Activated CD8-positive, alpha-beta memory T cell treated with anti-CD3 and anti-CD28 coated beads for 24 hours (primary cell): ENCODE results near the gene CALHM1.
"Not testable (repeated sequence)": the region's sequence is repeated elsewhere in the genome, so short reads cannot be mapped to it uniquely, and the experiment has no call there.

ENCODE experiments used
- DNase-seq: peaks from one replicate; pipeline ENCODE4 v3.0.0-alpha.2; 2020

The CALHM1 gene

GRCh38 chr10:103458720-103459119 is at the start of gene CALHM1:
Gene CALHM1 (minus strand): TSS chr10:103458900. CDS start chr10:103458751, 149 bp downstream.
- DNase-seq: no peak

- DNase-seq: peak; percentile 55
Observed at GRCh38 chr10:103507235-103508191, 48.8 kb upstream of the CALHM1 start.

GRCh38 chr10:103506061-103506460 is 47.4 kb upstream of the CALHM1 start:
- DNase-seq: peak; percentile 51

GRCh38 chr10:103504181-103504783 is 45.6 kb upstream of the CALHM1 start:
- DNase-seq: peak; percentile 67

- not testable (repeated sequence) for DNase-seq
Observed at GRCh38 chr10:103503777-103504176, 45.1 kb upstream of the CALHM1 start.

GRCh38 chr10:103502849-103503660 is 44.4 kb upstream of the CALHM1 start:
- DNase-seq: no peak

GRCh38 chr10:103501186-103501585 is 42.5 kb upstream of the CALHM1 start:
- DNase-seq: no peak

- no peak for DNase-seq
Observed at GRCh38 chr10:103500481-103500880, 41.8 kb upstream of the CALHM1 start.

GRCh38 chr10:103499881-103500280 is 41.2 kb upstream of the CALHM1 start:
- no peak for DNase-seq

- no peak for DNase-seq
Observed at GRCh38 chr10:103498936-103499638, 40.4 kb upstream of the CALHM1 start.

- no peak for DNase-seq
Observed at GRCh38 chr10:103497161-103497915, 38.6 kb upstream of the CALHM1 start.

GRCh38 chr10:103495321-103495720 is 36.6 kb upstream of the CALHM1 start:
- DNase-seq: no peak

GRCh38 chr10:103493916-103494877 is 35.5 kb upstream of the CALHM1 start:
- DNase-seq: peak; percentile 70

GRCh38 chr10:103493362-103493915 is 34.7 kb upstream of the CALHM1 start, which contains the start of gene NEURL1:
Gene NEURL1 (plus strand): TSS chr10:103493705. CDS start chr10:103494388, 683 bp downstream.
- peak; percentile 68 for DNase-seq

GRCh38 chr10:103492655-103493261 is 34.1 kb upstream of the CALHM1 start:
- no peak for DNase-seq

GRCh38 chr10:103491729-103492364 is 33.1 kb upstream of the CALHM1 start:
- DNase-seq: no peak

- no peak for DNase-seq
Observed at GRCh38 chr10:103490986-103491314, 32.2 kb upstream of the CALHM1 start.

GRCh38 chr10:103487410-103487708 is 28.7 kb upstream of the CALHM1 start:
- no peak for DNase-seq

- DNase-seq: not testable (repeated sequence)
Observed at GRCh38 chr10:103486635-103487409, 28.1 kb upstream of the CALHM1 start.
